Activated naive CD8-positive, alpha-beta T cell treated with anti-CD3 and anti-CD28 coated beads for 36 hours (primary cell): ENCODE measurements around the gene AGAP3. TPM values are rescaled to one million over a fixed set of nuclear protein-coding genes. Genes with fewer than 3 reads are reported as not detected.

Experiments
- DNase-seq: peaks from one replicate; pipeline ENCODE4 v3.0.0; 2021
- H3K27ac Mint-ChIP-seq: one replicate; pipeline ENCODE4 v1.8.0; 2022; ENCODE audit warnings: mild to moderate bottlenecking, moderate library complexity, mixed read lengths
- H3K27me3 Mint-ChIP-seq: one replicate; pipeline ENCODE4 v1.8.0; 2022; ENCODE audit warnings: mild to moderate bottlenecking, mixed read lengths
- H3K36me3 Mint-ChIP-seq: one replicate; pipeline ENCODE4 v1.8.0; 2021; ENCODE audit warnings: mild to moderate bottlenecking, mixed read lengths
- H3K4me1 Mint-ChIP-seq: one replicate; pipeline ENCODE4 v1.8.0; 2021; ENCODE audit warnings: mixed read lengths
- H3K4me3 Mint-ChIP-seq: one replicate; pipeline ENCODE4 v1.8.0; 2022; ENCODE audit warnings: mild to moderate bottlenecking, moderate library complexity, mixed read lengths
- H3K9me3 Mint-ChIP-seq: one replicate; pipeline ENCODE4 v1.8.0; 2022; ENCODE audit warnings: mixed read lengths
- total RNA-seq, 2 experiments: library from RNA; stranded (reverse); gene quantifications; one replicate each; pipeline ENCODE4 v1.2.3, GENCODE V29; 2021

AGAP3 gene
- total RNA-seq, 2 experiments from 2014 or later, result 24.8 to 25.3 TPM

DNA sequence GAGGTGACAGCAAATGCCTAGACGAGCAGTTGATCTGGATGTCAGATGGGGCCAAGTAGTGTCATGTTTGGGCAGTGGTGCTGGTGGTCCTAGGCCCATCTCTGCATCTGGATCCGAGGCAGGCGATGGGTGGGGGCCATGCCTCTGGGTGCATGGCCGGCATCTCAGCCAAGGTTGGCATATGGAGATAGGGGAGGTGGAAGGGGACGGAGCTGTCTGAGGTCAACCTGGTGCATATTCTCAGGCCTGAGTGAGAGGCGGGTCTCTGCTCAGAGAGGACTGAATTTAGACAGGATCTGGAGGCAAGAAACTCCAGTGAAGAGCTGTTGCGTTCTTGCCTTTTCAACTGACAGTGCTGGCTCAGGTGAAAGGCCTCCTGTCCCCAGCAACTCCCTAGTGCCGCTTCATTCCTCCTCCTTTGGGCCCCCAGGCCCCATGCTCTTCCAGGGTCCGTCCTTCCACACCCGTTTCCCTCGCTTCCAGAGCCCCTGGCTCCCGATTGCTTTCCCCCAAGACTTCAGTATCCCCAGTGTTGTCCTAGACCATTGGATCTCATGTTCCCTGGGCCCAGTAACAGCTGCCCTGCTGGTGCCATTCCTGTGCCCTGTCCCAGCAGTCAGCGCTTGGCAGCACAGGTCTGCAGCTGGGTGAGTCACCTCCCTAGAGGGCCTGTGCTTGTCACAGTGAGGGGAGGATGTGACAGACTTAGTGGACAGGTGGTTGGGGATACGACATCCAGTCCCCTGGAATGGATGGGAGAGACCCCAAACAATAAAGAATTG, 48.7 kb downstream of the AGAP3 start:
- no peak for DNase-seq
- Mint-ChIP-seq H3K27me3 (no peaks in the 10 kb centered on the region), H3K36me3 (peaks cover 2% of the 10 kb centered on the region), H3K9me3 (no peaks in the 10 kb centered on the region), H3K4me1 (no peaks in the 10 kb centered on the region), H3K27ac (no peak overlapping the region), H3K4me3 (no peak overlapping the region)

DNA sequence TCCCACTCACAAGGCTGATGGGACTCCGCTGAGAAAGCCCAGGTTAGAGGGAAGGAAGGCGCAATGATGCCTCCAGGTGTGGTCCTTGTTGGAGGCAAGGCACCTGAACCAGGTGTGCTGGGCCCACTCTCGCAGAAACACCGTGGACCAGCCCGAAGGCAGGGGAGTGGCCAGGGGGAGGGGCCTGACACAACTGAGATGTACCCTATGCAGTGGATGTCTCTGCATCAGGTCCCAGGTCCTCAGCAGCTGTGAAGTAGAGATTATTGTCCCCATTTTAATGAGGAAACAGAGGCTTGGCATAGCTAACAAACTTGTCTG, 49.2 kb downstream of the AGAP3 start:
- no peaks in the 10 kb centered on the region for H3K27me3 Mint-ChIP-seq
- H3K4me1 Mint-ChIP-seq, result no peaks in the 10 kb centered on the region
- H3K36me3 Mint-ChIP-seq, result no peaks in the 10 kb centered on the region
- no peak overlapping the region for H3K4me3 Mint-ChIP-seq
- DNase-seq, result no peak
- H3K27ac Mint-ChIP-seq, result no peak overlapping the region
- H3K9me3 Mint-ChIP-seq, result no peaks in the 10 kb centered on the region

- no peaks in the 10 kb centered on the region for H3K27me3 Mint-ChIP-seq
- H3K36me3 Mint-ChIP-seq, result no peaks in the 10 kb centered on the region
- no peak for DNase-seq
- no peaks in the 10 kb centered on the region for H3K9me3 Mint-ChIP-seq
- no peak overlapping the region for H3K4me3 Mint-ChIP-seq
- no peaks in the 10 kb centered on the region for H3K4me1 Mint-ChIP-seq
- no peak overlapping the region for H3K27ac Mint-ChIP-seq
These were observed 49.9 kb downstream of the AGAP3 start for GRCh38 chr7:151135866-151136843.

- Mint-ChIP-seq H3K4me3 (no peak overlapping the region), H3K4me1 (no peaks in the 10 kb centered on the region), H3K27ac (no peak overlapping the region), H3K9me3 (no peaks in the 10 kb centered on the region), H3K36me3 (no peaks in the 10 kb centered on the region), H3K27me3 (no peaks in the 10 kb centered on the region)
- DNase-seq, result no peak
These were observed 50.9 kb downstream of the AGAP3 start for GRCh38 chr7:151137076-151137675.

DNA sequence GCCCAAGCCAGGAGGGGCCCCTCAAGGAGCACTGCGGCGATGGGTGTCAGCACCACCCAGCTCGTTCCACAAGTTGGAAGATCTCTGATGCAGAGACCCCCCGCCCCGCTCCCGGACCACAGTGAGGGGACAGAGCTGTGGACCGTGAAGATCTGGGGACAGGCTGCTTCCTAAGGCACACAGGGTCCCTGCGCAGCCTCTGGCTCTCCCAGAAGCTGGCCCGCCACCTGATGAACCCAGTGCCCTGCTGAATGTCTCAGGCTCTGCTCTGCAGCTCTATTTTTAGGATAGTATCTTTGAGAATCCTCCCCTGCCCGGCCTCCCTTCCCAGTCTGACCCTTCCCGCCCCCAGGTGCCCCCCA, 51.5 kb downstream of the AGAP3 start:
- Mint-ChIP-seq H3K4me1 (no peaks in the 10 kb centered on the region), H3K9me3 (no peaks in the 10 kb centered on the region), H3K4me3 (no peak overlapping the region), H3K27me3 (no peaks in the 10 kb centered on the region), H3K36me3 (no peaks in the 10 kb centered on the region), H3K27ac (no peak overlapping the region)
- no peak for DNase-seq

GRCh38 chr7:151138153-151138851, 52.0 kb downstream of the AGAP3 start:
- H3K4me3 Mint-ChIP-seq, result no peak overlapping the region
- no peak for DNase-seq
- no peaks in the 10 kb centered on the region for H3K36me3 Mint-ChIP-seq
- H3K9me3 Mint-ChIP-seq, result no peaks in the 10 kb centered on the region
- no peak overlapping the region for H3K27ac Mint-ChIP-seq
- no peaks in the 10 kb centered on the region for H3K27me3 Mint-ChIP-seq
- no peaks in the 10 kb centered on the region for H3K4me1 Mint-ChIP-seq

DNA sequence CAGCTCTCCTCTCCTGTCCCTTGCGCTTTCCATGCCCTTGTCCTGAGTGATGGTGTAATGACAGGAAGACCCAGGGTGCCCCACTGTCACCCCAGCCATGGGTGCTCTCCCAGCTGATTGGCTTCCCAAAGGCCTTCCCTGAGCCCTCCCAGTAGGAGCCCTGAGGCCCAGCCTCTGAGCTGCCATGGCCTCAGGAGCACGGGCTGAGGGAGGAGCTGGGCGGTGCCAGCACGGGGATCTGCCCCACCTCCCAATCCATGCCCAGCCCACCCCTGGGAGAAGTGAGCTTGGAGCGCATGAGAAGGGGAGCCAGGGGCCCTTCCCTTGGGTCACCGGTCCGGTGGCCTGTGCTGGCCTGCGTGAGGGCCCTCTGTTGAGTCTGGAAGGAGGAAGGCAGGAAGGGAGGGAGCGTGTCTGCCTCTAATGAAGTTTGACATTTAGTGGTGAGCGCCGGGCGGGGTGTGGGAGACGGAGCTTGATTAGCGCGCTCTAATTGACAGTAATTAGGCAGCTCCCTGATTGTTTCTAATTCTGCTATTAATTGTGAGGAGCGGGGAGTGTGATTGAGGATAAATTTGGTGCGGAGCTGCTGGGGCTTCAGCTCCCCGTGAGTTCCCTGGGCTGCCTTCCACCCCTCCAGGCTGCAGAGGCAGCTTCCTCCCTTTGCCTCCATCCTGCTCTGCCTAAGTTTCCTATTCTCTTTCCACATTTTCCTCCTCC, 53.0 kb downstream of the AGAP3 start:
- no peak overlapping the region for H3K4me3 Mint-ChIP-seq
- no peaks in the 10 kb centered on the region for H3K9me3 Mint-ChIP-seq
- no peak overlapping the region for H3K27ac Mint-ChIP-seq
- H3K36me3 Mint-ChIP-seq, result no peaks in the 10 kb centered on the region
- no peaks in the 10 kb centered on the region for H3K4me1 Mint-ChIP-seq
- no peaks in the 10 kb centered on the region for H3K27me3 Mint-ChIP-seq
- DNase-seq, result no peak

DNA sequence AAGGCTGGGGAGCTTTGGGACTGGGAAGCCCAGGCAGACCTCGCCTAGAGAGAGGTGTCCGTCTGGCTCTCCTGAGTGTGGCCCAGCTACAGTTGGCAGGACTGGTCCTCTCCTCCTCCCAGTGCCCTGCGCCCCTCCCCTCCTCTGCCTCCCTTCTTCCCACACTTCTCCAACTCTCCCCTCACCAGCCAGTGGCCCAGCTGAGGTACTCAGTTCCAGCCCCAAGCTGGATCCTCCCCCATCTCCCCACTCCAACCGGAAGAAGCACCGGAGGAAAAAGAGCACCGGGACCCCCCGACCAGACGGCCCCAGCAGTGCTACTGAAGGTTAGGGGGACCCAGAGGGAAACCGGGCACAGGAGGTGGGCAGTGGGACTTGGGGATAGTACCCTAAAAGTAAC, 53.5 kb downstream of the AGAP3 start:
- Mint-ChIP-seq H3K9me3 (no peaks in the 10 kb centered on the region), H3K36me3 (no peaks in the 10 kb centered on the region), H3K4me3 (no peak overlapping the region), H3K27ac (no peak overlapping the region), H3K4me1 (no peaks in the 10 kb centered on the region), H3K27me3 (no peaks in the 10 kb centered on the region)
- DNase-seq, result no peak

DNA sequence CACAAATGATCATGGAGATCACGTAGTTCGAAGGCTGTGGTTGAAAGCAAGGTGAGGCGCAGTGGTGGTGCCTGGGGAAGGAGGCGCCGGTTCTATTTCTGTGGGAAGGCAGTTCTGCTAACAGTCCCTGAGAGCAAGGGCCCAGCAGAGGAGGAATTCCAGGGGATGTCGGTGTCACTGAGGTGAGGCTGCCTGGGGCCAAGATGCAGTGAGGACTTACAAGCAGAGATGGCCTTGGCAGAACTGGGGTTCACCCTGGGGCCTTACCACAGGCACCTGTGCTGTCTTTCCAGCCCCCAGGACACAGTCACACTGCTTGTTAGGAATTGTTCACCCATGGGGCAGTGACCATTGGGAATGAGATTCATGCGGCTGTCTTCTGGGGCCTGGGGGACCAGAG, 54.6 kb downstream of the AGAP3 start:
- no peak overlapping the region for H3K4me3 Mint-ChIP-seq
- H3K4me1 Mint-ChIP-seq, result no peaks in the 10 kb centered on the region
- no peaks in the 10 kb centered on the region for H3K27me3 Mint-ChIP-seq
- H3K36me3 Mint-ChIP-seq, result no peaks in the 10 kb centered on the region
- H3K9me3 Mint-ChIP-seq, result no peaks in the 10 kb centered on the region
- no peak overlapping the region for H3K27ac Mint-ChIP-seq
- DNase-seq, result no peak

DNA sequence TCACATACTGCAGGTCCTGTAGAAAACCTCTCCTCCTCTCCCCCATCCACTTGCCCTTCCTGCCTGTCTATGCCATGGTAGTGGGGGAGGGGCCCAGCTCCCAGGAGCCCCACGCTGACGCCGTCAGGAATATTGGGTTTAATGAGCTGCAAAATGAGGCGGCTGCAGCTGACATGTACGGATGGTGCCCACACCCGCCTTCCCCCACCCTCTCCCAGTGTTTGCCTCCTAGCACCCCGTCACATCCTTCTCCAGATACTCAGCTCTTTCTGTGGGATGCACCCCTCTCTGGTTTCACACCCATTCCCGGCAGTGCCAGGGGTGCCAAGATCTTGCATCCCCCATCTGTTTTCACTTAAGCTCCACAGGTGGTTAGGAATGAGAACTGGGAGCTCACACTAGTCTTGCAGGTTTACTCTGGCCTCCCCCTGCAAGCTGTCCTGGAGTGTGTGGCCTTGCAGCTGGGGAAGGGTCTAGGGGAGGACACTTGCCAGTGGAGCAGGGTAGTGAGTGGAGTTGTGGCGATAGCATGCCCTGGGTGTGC, 55.1 kb downstream of the AGAP3 start:
- Mint-ChIP-seq H3K9me3 (no peaks in the 10 kb centered on the region), H3K27ac (no peak overlapping the region), H3K27me3 (no peaks in the 10 kb centered on the region), H3K36me3 (no peaks in the 10 kb centered on the region), H3K4me3 (no peak overlapping the region), H3K4me1 (no peaks in the 10 kb centered on the region)
- no peak for DNase-seq

GRCh38 chr7:151141855-151142685, 55.8 kb downstream of the AGAP3 start:
- Mint-ChIP-seq H3K4me1 (no peaks in the 10 kb centered on the region), H3K4me3 (no peak overlapping the region), H3K27me3 (no peaks in the 10 kb centered on the region), H3K36me3 (no peaks in the 10 kb centered on the region), H3K9me3 (no peaks in the 10 kb centered on the region), H3K27ac (no peak overlapping the region)
- no peak for DNase-seq

DNA sequence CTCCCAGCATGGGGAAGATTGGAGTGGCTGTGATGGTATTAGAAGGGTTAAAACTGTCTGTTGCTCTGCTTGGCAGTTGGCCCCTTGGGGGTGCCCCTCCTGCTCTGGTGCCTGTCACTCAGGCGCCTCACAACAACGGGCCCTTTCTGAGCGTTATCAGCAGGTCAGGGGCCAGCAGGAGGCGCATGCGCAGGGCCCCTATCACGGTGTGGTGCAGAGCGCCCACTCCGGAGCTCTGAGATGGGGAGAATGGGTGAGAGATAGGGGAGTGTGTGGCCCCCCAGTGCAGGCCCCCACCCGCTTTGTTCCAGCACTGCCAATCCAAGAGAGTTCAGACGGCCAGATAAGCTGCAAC, 56.4 kb downstream of the AGAP3 start:
- Mint-ChIP-seq H3K27me3 (no peaks in the 10 kb centered on the region), H3K4me3 (no peak overlapping the region), H3K36me3 (no peaks in the 10 kb centered on the region), H3K9me3 (no peaks in the 10 kb centered on the region), H3K4me1 (no peaks in the 10 kb centered on the region), H3K27ac (no peak overlapping the region)
- no peak for DNase-seq

DNA sequence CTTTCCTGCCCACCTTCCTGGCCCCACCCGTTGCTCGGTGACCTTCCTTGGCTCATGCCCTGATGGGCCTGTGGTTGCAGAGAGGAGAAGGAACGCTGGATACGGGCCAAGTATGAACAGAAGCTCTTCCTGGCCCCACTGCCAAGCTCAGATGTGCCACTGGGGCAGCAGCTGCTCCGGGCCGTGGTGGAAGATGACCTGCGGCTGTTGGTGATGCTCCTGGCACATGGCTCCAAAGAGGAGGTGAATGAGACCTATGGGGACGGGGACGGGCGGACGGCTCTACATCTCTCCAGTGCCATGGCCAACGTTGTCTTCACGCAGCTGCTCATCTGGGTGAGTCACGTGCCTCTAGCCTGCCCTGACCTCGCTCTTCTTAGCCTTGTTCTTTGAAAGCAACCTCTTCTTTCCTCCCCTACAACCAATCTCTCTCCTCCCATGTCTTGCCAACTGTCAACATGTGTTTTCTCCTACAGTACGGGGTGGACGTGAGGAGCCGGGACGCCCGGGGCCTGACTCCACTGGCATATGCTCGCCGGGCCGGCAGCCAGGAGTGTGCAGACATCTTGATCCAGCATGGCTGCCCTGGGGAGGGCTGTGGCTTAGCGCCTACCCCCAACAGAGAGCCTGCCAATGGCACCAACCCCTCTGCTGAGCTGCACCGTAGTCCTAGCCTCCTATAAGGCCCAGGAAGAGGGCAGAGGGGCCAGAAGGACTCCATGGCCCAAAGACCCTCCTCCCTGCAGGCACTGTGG, 57.2 kb downstream of the AGAP3 start:
- H3K36me3 Mint-ChIP-seq, result no peaks in the 10 kb centered on the region
- H3K4me3 Mint-ChIP-seq, result no peak overlapping the region
- DNase-seq, result no peak
- no peaks in the 10 kb centered on the region for H3K4me1 Mint-ChIP-seq
- no peak overlapping the region for H3K27ac Mint-ChIP-seq
- no peaks in the 10 kb centered on the region for H3K27me3 Mint-ChIP-seq
- no peaks in the 10 kb centered on the region for H3K9me3 Mint-ChIP-seq
